T-helper 2 cell treated with Interferon-gamma antibody and Interleukin-4, amounts not matched to agents 5 μg/mL and 100 μg/mL, for 36 hours (primary cell): ENCODE measurements around the gene CIDEC.
"Not testable (repeated sequence)": the region's sequence is repeated elsewhere in the genome, so short reads cannot be mapped to it uniquely, and the experiment has no call there.

ENCODE experiments used
- DNase-seq: peaks from one replicate; pipeline ENCODE4 v3.0.0; 2021; ENCODE audit warnings: low spot score
- H3K27ac Mint-ChIP-seq: one replicate; pipeline ENCODE4 v1.8.0; 2021; ENCODE audit warnings: mild to moderate bottlenecking, mixed read lengths
- H3K27me3 Mint-ChIP-seq: one replicate; pipeline ENCODE4 v1.8.0; 2021; ENCODE audit warnings: low read depth, mixed read lengths
- H3K36me3 Mint-ChIP-seq: one replicate; pipeline ENCODE4 v1.8.0; 2021; ENCODE audit warnings: low read depth, mixed read lengths
- H3K4me1 Mint-ChIP-seq: one replicate; pipeline ENCODE4 v1.8.0; 2021; ENCODE audit warnings: low read depth, mixed read lengths
- H3K4me3 Mint-ChIP-seq: one replicate; pipeline ENCODE4 v1.8.0; 2022; ENCODE audit warnings: mild to moderate bottlenecking, moderate library complexity, mixed read lengths
- H3K9me3 Mint-ChIP-seq: one replicate; pipeline ENCODE4 v1.8.0; 2021; ENCODE audit warnings: mixed read lengths

Gene CIDEC

DNA sequence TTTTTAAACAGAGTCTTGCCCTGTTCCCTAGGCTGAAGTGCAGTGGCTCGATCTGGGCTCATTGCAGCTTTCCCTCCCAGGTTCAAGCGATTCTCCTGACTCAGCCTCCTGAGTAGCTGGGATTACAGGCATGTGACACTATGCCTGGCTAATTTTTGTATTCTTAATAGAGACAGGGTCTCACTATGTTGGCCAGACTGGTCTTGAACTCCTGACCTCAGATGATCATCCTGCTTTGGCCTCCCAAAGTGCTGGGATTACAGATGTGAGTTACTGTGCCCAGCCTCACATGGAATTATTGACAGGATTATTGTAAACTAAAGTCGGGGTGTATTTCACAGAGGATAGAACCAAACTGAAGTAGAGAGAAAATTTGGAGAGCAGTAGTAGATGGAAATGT lies 15.7 kb upstream of the CIDEC start:
- H3K27me3 Mint-ChIP-seq, H3K9me3 Mint-ChIP-seq, H3K27ac Mint-ChIP-seq, DNase-seq, H3K4me3 Mint-ChIP-seq: not testable (repeated sequence)
- peaks cover 32% of the 10 kb centered on the region for H3K36me3 Mint-ChIP-seq
- H3K4me1 Mint-ChIP-seq: peaks cover 33% of the 10 kb centered on the region

DNA sequence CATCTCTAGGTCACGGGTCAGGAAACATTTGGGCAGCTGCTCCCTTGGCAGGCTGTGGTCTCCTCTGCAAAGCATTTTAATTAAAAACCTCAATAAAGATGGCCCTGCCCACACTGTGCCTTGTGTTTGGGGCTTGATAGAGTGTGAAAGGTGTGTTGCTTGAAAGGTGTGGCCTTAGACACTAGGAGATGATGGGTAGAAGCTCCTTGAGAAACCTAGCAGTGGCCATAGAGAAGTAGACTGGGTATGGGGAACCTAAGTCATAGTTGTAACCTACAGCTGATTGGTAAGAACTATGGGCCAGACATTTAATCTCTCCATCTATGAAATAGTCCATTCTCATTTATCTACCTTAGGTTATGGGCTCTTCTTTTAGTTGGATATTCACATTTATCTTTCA lies 13.7 kb upstream of the CIDEC start:
- Mint-ChIP-seq H3K36me3 (peaks cover 34% of the 10 kb centered on the region), H3K9me3 (no peaks in the 10 kb centered on the region), H3K27ac (no peak overlapping the region), H3K4me3 (peak overlapping the region; percentile 16), H3K27me3 (no peaks in the 10 kb centered on the region), H3K4me1 (peaks cover 37% of the 10 kb centered on the region)
- DNase-seq: no peak

GRCh38 chr3:9891072-9891622 lies 11.1 kb upstream of the CIDEC start:
- Mint-ChIP-seq H3K27ac (peak overlapping the region; percentile 98), H3K36me3 (peaks cover 34% of the 10 kb centered on the region), H3K4me1 (peaks cover 34% of the 10 kb centered on the region), H3K9me3 (no peaks in the 10 kb centered on the region), H3K27me3 (no peaks in the 10 kb centered on the region), H3K4me3 (peak overlapping the region; percentile 99)
- DNase-seq: no peak

DNA sequence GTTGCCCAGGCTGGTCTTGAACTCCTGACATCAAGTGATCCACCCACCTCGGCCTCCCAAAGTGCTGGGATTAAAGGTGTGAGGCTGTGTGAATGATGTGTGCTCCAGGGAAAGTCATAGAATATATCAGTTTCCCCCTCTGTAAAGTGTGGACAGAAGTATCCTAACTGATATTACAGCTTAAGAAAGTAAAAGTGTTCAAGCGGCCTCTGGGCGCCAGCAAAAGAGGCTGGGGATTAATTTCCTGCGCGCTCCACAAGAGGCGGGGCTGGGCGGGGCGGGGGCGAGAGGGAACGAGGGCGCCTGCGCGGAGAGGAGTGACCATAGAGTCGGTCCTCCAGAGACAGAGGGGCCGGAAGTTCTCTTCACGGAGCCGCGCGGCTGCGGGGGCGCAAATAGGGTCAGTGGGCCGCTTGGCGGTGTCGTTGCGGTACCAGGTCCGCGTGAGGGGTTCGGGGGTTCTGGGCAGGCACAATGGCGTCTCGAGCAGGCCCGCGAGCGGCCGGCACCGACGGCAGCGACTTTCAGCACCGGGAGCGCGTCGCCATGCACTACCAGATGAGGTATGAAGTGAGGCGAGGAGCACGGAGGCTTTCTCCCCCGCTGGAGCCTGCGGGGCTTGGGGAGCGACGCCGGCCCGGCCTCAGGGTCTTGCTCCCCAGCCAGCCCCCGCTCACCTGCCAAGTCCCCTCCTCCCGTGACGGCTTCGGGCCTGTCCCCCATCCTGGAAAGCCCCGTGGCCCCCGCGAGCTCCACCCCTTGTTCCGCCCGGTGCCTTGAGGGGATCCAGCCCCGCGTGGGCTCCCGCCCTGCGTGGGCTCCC lies 10.4 kb upstream of the CIDEC start, which contains the start of gene JAGN1:
Gene JAGN1 (plus strand): TSS at position 362 of the 823 bp plus-strand sequence. CDS start 113 bp downstream, at position 475.
- H3K4me1 Mint-ChIP-seq: peaks cover 34% of the 10 kb centered on the region
- H3K4me3 Mint-ChIP-seq: peak within 1 kb of the TSS; percentile 99
- H3K36me3 Mint-ChIP-seq: peaks cover 34% of the 10 kb centered on the region
- H3K27ac Mint-ChIP-seq: peak within 1 kb of the TSS; percentile 98
- peak; percentile 85 for DNase-seq
- no peaks in the 10 kb centered on the region for H3K9me3 Mint-ChIP-seq
- H3K27me3 Mint-ChIP-seq: no peaks in the 10 kb centered on the region

DNA sequence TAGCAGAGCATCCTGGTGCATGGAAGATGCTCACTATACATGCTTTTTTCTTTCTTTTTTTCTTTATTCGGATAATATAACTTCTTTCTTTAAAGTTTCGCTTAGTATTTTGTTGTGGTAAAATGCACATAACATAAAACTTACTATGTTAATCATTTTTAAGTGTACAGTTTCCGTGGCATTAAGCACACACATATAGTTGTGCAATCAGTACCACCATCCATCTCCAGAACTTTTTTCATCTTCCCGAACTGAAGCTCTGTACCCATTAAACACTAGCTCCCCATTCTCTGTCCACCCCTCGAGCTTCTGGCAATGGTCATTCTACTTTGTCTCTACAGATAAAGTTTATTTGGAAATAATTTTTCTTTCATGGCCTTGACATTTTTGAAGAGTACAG lies 9.4 kb upstream of the CIDEC start:
- H3K9me3 Mint-ChIP-seq: no peaks in the 10 kb centered on the region
- DNase-seq: no peak
- H3K27me3 Mint-ChIP-seq: no peaks in the 10 kb centered on the region
- H3K36me3 Mint-ChIP-seq: peaks cover 28% of the 10 kb centered on the region
- H3K4me3 Mint-ChIP-seq: no peak overlapping the region
- H3K27ac Mint-ChIP-seq: no peak overlapping the region
- H3K4me1 Mint-ChIP-seq: peaks cover 28% of the 10 kb centered on the region

DNA sequence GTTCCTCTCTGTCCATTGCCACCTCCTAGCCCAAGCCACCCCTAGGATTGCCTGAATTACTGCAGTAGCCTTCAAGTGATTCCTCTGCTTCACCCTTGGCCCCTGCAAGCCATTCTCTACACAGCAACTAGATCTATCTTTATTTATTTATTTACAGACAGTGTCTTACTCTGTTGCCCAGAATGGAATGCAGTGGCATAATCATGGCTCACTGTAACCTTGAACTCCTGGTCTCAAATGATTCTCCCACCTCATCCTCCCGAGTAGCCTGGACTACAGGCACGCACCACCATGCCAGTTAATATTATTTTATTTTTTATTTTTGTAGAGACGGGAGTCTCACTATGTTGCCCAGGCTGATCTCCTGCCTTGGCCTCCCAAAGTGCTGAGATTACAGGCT lies 8.5 kb upstream of the CIDEC start:
- Mint-ChIP-seq H3K27me3 (no peaks in the 10 kb centered on the region), H3K36me3 (peaks cover 21% of the 10 kb centered on the region), H3K9me3 (no peaks in the 10 kb centered on the region), H3K27ac (no peak overlapping the region), H3K4me3 (no peak overlapping the region), H3K4me1 (peaks cover 21% of the 10 kb centered on the region)
- no peak for DNase-seq

GRCh38 chr3:9887480-9887879 lies 7.4 kb upstream of the CIDEC start:
- Mint-ChIP-seq H3K4me3 (no peak overlapping the region), H3K27me3 (no peaks in the 10 kb centered on the region), H3K4me1 (peaks cover 13% of the 10 kb centered on the region), H3K9me3 (no peaks in the 10 kb centered on the region), H3K27ac (no peak overlapping the region), H3K36me3 (peaks cover 12% of the 10 kb centered on the region)
- DNase-seq: no peak

DNA sequence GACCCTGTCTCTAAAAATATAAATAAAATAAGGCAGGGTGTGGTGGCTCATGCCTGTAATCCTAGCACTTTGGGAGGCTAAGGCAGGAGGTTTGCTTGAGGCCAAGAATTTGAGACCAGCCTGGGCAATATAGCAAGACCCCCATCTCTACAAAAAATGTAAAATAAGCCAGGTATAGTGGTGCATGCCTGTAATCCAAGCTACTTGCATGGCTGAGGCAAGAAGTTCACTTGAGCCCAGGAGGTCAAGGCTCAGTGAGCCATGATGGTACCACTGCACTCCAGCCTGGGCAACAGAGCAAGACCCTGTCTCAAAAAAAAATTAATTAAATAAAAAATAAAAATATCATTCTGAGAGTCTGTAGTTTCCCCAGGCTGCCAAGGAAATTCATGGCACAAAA lies 6.3 kb upstream of the CIDEC start:
- Mint-ChIP-seq H3K9me3 (no peaks in the 10 kb centered on the region), H3K4me1 (peaks cover 6% of the 10 kb centered on the region), H3K27me3 (no peaks in the 10 kb centered on the region), H3K36me3 (peaks cover 6% of the 10 kb centered on the region), H3K4me3 (no peak overlapping the region), H3K27ac (no peak overlapping the region)
- no peak for DNase-seq

DNA sequence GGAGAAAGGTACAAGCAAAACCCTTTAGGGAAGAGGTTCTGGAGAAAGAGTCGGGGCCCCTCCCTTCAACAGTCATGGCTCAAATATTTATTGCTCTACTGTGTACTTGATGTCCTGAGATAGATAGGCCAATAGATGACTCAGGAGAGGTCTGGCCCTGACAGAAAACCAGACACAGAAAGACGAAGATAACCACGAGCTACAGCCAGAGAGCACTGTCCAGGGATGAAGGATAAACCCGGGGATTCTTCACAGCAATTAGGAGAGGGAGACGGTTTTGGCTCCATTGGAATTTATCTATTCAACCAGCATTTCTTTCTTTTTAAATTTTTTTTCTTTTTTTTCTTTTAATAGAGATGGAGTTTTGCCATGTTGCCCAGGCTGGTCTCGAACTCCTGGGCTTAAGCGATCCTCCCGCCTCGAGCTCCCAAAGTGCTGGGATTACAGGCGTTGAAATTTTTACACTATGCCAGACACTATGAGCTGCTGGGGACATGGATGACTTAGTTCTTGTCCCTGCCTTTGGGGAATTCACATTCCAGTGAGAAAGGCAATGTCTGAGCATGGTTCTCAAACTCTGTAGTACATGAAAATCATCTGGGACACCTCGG lies 4.6 kb upstream of the CIDEC start:
- H3K36me3 Mint-ChIP-seq: no peaks in the 10 kb centered on the region
- H3K9me3 Mint-ChIP-seq: no peaks in the 10 kb centered on the region
- no peaks in the 10 kb centered on the region for H3K27me3 Mint-ChIP-seq
- H3K4me3 Mint-ChIP-seq: no peak overlapping the region
- no peak overlapping the region for H3K27ac Mint-ChIP-seq
- no peaks in the 10 kb centered on the region for H3K4me1 Mint-ChIP-seq
- DNase-seq: no peak

DNA sequence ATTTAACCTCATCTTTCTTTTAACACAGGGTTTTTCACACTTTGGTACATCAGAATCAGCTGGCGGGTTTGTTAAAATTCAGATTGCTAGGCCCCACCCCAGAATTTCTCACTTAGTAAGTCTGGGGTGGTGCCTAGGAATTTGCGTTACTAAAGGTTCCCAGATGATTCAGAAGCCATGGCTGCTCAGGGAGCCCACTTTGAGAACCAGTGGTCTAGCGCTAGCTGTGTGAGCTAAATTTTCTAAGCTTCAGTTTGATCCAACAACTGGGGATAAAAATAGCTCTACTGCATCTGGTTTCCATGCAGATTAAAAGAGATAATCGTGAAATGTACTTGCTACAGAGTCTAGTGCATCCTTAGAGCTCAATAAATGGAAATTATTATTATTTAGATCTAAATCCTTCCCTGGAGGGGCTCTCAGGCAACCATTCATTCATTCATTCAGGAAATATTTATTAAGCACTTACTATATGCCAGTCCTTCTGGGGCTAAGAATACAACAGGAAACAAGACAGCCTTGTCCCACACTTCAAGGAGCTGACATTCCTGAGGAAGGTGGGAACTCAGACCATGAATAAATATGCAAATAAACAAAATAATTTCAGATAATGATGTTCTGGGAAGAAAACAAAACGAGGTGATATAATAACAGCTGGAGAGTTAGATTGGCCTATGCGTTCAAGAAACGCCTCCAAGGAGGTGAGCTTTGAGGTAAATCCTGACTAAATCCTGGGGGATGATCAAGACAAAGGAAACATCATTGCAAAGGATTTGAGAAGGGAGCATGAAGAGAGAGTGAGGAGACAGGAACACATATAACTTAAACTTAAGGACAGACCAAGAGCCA lies 3.9 kb upstream of the CIDEC start:
- Mint-ChIP-seq H3K9me3 (no peaks in the 10 kb centered on the region), H3K4me3 (no peak overlapping the region), H3K27me3 (no peaks in the 10 kb centered on the region), H3K4me1 (no peaks in the 10 kb centered on the region), H3K36me3 (no peaks in the 10 kb centered on the region), H3K27ac (no peak overlapping the region)
- no peak for DNase-seq

DNA sequence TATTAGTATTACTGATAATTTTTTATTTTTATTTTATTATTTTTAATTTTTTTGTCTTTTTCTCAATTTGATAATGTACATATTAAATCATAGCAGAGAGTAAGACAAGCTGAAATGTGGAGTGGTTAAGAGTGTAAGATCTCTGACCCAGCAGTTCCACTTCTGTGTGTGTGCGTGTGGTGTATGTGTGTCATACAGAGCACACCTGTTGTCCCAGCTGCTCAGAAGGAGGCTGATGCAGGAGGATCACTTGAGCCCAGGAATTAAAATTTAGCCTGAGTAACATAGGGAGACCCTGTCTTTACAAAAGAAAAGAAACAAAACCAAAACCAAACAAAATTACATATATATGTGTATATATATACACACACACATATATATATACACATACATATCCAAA lies 1.4 kb upstream of the CIDEC start:
- Mint-ChIP-seq H3K9me3 (no peaks in the 10 kb centered on the region), H3K27ac (no peak overlapping the region)

DNA sequence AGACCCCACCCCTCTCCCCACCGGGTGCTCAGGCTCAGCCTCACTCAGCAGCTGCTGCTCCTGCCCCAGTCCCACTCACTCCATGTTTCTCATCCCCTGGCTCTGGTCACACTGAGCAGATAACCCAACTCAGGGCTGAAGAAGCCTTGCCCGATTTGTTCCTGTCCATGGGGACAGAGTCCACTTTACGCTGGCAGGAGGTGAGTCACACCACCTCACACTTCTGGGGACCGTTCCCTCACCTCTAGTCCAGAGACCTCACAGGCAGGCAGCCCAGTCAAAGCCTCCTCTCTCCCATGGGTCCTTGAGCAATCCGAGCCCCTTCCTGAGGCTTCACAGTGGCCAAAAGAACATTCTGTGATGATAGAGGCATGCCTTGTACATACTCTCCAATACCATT lies 1.4 kb downstream of the CIDEC start:
- Mint-ChIP-seq H3K27me3 (no peaks in the 10 kb centered on the region), H3K36me3 (no peaks in the 10 kb centered on the region), H3K27ac (no peak overlapping the region), H3K4me1 (no peaks in the 10 kb centered on the region), H3K4me3 (no peak overlapping the region), H3K9me3 (no peaks in the 10 kb centered on the region)
- DNase-seq: no peak

More for the DNA sequence above, 1.4 kb upstream of the CIDEC start:
- no peak for DNase-seq
- no peak overlapping the region for H3K4me3 Mint-ChIP-seq
- H3K4me1 Mint-ChIP-seq: no peaks in the 10 kb centered on the region
- H3K36me3 Mint-ChIP-seq: no peaks in the 10 kb centered on the region
- no peaks in the 10 kb centered on the region for H3K27me3 Mint-ChIP-seq

- no peak for DNase-seq
- H3K4me1 Mint-ChIP-seq: no peaks in the 10 kb centered on the region
- no peaks in the 10 kb centered on the region for H3K27me3 Mint-ChIP-seq
- no peak overlapping the region for H3K27ac Mint-ChIP-seq
- no peak overlapping the region for H3K4me3 Mint-ChIP-seq
- H3K9me3 Mint-ChIP-seq: no peaks in the 10 kb centered on the region
- H3K36me3 Mint-ChIP-seq: no peaks in the 10 kb centered on the region
Observed at GRCh38 chr3:9876991-9877390, 3.1 kb downstream of the CIDEC start.

DNA sequence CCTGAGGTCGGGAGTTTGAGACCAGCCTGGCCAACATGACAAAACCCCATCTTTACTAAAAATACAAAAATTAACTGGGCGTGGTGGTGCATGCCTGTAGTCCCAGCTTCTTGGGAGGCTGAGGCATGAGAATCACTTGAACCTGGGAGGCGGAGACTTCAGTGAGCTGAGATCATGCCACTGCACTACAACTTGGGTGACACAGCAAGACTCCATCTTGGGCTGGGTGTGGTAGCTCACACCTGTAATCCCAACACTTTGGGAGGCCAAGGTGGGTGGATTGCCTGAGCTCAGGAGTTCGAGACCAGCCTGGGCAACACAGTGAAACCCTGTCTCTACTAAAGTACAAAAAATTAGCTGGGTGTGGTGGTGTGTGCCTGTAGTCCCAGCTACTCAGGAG lies 3.8 kb downstream of the CIDEC start:
- H3K27me3 Mint-ChIP-seq, H3K9me3 Mint-ChIP-seq, H3K4me3 Mint-ChIP-seq, DNase-seq, H3K36me3 Mint-ChIP-seq, H3K27ac Mint-ChIP-seq, H3K4me1 Mint-ChIP-seq: not testable (repeated sequence)
